Cerebellar cortex (tissue), 1 donor: ENCODE data around the gene MAD1L1.

Experiments used
- DNase-seq: peaks from one replicate; pipeline ENCODE4 v3.0.0-alpha.2; 2015; ENCODE audit warnings: low spot score

The MAD1L1 gene

DNA sequence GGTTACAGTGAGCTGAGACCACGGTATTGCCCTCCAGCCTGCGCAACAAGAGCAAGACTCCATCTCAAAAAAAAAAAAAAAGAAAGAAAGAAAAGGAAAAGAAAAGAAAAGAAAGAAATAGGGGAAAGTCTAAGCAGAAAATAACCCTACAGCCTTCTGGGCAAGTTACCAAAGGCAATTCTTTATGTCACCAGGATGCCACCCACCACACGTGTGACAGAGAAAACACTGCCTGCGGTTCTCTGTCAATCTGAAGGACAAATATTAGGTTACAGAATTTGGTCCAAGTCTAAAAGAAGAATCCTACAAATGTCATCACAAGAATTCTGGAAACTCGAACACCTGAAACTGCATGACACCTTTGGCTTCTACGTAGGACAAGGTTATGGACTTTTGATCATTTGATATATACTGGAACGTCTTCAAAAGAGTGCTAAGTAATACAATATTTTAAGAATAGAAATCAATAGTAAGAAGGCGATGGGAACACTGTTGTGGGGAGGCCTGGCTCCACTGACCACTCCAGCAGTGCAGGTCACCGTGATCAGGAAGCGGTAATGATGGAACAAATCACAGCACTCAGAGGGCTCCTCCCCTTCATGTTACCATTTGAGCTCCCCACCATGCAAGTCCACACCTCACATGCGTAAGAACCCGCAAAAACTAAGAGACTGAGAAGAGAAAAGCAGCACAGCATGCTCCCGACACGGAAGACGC lies 75.8 kb downstream of the MAD1L1 start:
- no peak for DNase-seq

DNA sequence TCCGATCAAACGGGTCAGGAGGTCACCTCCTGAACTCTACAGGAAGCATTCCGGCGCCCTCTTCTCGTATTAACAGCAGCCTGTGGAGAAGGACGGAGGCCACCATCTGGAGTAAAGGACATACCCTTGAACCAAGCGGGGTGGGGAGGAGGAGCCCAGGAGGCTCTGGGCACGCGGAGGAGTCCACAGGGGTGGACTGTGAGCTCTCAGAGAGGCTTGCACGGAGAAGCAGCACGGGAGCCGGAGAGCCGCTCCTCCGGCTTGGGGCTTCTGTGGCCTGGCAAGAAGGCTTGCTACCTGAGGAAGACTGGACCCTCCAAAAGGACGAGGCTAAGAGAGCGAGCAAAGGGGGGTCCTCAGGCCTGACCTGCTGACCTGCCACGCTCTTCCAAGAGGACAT lies 77.9 kb downstream of the MAD1L1 start:
- no peak for DNase-seq

GRCh38 chr7:2154121-2154520 lies 78.6 kb downstream of the MAD1L1 start:
- no peak for DNase-seq

GRCh38 chr7:2152646-2153045 lies 80.1 kb downstream of the MAD1L1 start:
- no peak for DNase-seq

DNA sequence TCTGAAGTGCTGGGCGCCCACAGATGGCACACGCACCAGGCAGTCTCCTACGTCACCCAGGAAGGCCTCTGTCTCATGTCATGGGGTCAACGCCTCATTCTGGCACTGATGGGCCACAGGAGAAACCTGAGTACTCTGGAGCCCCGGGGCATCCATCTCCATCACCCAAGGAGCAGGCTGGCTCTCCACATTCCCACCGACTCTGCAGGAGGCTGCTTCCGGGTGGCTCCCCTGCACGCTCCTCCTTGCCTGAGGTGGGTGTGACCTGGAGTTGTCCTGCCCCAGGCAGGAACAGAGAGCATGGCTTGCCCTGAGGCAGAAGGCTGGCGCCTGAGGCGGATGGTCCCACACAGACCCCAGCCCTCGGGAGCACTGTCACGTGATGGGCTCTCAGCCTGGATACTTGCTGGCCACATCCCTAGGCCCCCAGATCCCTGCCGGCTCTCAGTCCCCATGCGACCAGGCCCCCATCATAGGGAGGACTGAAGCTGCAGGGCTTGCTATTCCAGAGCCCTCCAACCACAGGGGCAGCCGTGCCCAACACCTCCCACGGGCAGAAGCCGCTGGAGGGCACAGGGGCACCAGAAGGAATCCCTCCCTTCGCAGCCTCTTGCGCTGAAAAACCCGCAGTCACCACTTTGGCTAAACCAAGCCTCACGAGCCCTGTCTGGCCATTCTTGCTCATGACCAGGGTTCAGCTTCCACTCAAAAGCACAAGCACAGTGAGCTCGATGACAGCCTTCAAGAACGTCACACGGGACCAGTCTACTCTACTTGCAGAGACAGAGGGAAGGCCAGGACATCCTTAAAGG lies 80.7 kb downstream of the MAD1L1 start:
- no peak for DNase-seq

- no peak for DNase-seq
These were observed 81.5 kb downstream of the MAD1L1 start for GRCh38 chr7:2151237-2151636.

DNA sequence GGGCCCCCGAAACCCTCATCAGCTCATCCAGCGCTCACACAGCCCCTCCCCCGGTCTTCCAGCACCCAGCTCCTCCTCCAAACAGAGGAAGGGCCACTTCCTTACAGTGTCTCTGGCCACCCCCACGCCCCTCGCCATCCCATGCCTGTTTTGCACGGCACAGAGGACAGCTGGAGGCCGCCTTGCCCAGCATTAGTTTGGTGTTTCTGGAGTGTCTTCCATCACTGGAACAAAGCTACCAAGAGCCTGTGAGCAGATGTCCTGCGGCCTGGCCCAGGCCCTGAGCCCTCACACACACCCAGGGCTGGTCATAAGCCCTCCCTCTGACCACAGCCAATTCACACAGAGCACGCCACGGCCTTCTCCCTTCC lies 82.3 kb downstream of the MAD1L1 start:
- DNase-seq: no peak

DNA sequence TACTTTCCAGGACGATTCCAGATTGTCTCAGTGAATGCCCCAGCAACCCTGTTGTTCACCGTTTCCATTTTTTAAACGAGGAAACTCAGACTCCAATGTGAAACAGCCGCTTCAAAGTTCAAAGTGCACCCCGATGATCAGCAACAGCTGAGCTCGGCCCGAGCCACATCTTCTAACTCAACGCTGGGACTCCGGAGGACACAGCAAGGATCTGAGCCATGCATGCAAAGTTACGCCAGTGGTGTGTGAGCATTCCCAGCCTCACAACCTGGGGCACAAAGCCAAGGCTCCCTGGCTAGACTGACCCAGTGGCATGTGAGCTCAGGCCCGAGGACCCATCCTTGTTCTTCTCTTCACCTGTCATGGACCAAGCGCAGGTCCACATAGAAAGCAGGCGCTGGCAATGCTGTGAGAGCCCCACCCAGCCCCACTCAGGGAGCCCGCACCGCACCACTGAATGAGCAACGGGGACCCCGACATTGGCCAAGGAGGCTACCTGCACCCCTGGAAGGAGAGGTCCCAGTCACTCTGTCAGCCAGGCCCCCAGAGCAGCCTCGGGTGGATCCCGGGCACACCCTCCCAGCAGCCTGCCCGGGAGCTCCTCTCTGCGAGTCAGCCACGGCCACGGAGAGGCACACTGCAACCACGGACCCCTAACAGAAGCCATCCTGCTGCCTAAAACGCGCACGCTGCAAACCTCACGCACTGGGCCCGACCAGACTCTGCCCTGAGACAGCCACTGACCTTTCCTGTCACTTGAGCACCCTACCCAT lies 82.9 kb downstream of the MAD1L1 start:
- DNase-seq: no peak

- DNase-seq: no peak
These were observed 83.9 kb downstream of the MAD1L1 start for GRCh38 chr7:2148814-2149213.

- DNase-seq: no peak
These were observed 84.6 kb downstream of the MAD1L1 start for GRCh38 chr7:2148189-2148588.

- DNase-seq: peak; percentile 61
These were observed 85.9 kb downstream of the MAD1L1 start for GRCh38 chr7:2146676-2147472.

DNA sequence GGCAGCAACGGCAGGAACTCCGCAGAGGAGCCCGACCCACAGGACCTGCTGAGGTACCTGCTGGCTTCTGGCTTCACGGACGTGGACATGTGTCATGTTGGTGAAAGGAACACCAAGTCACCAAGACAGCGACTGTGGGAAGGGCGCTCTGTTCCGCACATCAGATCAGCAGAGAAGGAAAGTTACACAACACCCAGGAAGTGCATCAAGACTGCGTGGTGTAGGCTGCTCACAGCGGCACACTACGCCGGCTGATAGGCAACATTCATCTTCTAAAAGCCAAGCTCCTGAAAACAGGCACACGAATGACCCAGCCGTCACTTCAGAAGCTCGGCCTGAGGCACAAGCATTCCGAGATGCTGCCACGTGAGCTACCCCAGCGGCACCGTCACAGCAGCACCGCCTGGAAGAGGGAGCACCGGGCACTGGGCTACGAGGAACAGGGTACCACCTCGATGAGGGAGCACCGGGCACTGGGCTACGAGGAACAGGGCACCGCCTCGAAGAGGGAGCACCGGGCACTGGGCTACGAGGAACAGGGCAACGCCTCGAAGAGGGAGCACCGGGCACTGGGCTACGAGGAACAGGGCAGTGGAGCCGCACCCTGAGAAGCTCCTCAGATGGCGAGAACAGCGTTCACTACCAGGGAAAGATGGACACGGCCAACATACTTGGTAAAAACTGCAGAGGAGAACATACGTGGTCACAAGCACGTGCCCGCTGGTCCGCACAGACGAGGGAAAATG lies 86.7 kb downstream of the MAD1L1 start:
- DNase-seq: no peak

DNA sequence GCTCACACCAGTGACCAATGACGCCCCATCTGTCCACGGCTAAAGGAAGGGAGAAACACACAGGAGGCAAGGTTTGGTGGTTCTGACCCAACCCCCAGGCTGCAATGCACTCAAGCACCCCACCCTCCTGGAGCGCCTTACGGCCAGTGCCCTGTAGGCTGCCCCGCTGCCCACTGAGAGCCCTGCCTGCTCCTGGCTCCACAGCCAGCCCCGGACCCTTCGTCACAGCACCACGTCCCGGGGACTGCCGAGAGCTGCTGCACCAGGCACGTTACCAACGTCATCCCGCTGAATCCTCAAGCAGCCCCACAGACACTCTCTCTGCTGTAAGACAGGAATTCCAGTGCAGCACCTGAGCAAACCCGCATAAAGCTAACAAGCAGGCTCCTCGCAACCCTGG lies 87.8 kb downstream of the MAD1L1 start:
- DNase-seq: no peak

DNA sequence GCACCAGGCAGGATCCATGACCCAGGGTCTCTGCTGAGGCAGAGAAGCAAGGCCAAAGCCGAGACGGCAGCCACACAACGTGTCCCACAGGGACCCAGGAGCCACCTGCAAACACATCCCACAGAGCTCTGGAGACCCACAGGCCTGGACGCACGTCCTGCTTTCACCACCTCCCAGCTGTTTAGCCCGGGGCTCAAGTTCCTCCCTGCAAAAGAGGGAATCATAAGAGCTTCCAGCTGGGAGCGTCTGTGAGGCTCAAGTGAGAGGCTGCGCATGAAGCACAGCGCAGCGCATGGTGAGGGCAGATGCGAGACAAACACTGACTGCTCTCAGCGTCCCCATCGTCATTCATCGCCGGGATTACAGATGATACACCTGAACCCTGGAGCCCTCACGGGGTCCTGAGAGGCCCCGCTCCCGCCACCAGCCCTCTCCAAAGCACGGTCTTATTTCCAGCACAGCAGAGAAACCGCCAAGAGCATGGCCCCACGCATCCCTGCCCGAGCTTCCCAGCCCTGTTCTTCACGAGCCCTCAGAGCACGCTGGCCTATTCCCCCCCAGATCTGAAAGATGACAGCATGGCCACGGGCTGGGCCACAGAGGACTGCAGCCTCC lies 88.7 kb downstream of the MAD1L1 start:
- no peak for DNase-seq

- no peak for DNase-seq
These were observed 89.3 kb downstream of the MAD1L1 start for GRCh38 chr7:2143450-2143849.

DNA sequence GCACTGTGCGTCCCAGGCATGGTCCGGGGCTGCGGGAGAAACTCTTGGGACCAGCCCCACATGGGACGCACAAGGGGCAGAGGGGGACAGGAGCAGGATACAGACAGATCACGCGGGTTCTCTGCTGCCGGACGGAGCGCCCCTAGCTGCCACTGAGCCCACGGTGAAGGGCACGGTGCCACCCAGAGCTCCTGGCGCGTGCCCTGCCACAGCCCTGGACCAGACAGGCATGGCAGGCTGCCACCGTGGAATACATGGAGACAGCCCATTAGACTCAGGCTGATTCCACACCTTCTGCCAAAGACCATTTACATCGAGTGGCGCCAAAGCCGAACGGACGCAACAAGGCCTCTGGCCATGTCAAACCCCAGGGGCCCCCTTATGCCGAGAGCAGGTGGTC lies 90.4 kb downstream of the MAD1L1 start:
- peak; percentile 46 for DNase-seq

- peak; percentile 25 for DNase-seq
These were observed 91.1 kb downstream of the MAD1L1 start for GRCh38 chr7:2141651-2142050.

- DNase-seq: no peak
These were observed 91.7 kb downstream of the MAD1L1 start for GRCh38 chr7:2141021-2141410.

DNA sequence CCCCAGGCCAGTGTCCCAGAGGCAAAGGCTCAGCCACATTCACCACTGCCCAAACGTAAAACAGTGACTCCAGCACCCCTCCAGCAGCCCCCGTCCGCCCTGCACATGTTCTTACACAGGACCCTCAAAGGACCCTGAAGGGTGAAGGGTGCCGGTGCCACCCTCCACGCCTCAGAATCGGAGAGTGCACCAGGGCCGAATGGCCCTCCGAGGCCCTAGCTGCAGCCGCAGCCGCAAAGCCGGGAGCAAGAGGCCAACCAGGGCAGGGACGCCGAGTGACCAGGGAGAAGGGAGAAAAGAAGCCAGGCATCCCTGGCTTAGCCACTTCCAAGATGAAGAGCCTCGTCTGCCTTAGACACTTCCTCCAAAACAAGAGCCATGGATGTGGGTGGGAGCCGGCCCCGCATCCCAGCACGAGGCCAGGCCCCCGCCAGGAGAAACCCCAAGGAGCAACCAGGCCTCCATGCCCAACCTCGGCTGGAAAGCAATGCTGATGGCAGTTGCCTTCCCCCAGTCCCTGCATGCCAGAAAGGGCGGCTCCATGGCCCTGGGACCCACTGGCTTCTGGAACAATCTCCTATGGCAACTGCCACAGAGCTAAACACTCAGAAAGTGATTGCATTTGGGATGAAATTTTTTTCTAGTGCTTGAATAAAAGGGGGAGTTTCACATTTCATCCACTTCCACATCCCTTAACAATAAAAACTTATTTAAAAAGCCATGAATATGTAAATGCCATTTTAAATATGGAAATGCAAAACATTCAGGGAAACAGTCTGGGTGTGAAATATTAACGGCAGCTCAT lies 92.3 kb downstream of the MAD1L1 start:
- DNase-seq: no peak
